Liver (tissue), 9 donors: ENCODE measurements around the gene VLDLR. TPM values are rescaled to one million over a fixed set of nuclear protein-coding genes. Genes with fewer than 3 reads are reported as not detected.

Source experiments
- DNase-seq: peaks from one replicate; pipeline ENCODE4 v3.0.0-alpha.2; 2017; ENCODE audit warnings: low spot score
- H3K27ac ChIP-seq, 2 donors: one replicate each; pipeline ENCODE4 v1.7.0; 2013; ENCODE audit warnings: inconsistent platforms in 2 of 2, low read length in 2 of 2, control low read depth in 1 of 2, low read depth in 1 of 2, mild to moderate bottlenecking in 1 of 2
- H3K27me3 ChIP-seq, 4 donors: one replicate each; pipeline versions ENCODE4 v1.6.1 to v1.7.0; 2013; ENCODE audit warnings: low read length in 3 of 4, inconsistent platforms in 1 of 4, mild to moderate bottlenecking in 1 of 4, moderate library complexity in 1 of 4; ENCODE audit not compliant: control insufficient read depth in 4 of 4, insufficient read depth in 4 of 4
- H3K36me3 ChIP-seq, 4 donors: one replicate each; pipeline versions ENCODE4 v1.6.1 to v1.7.0; 2013; ENCODE audit warnings: low read length in 3 of 4, mild to moderate bottlenecking in 3 of 4, low read depth in 1 of 4, moderate library complexity in 1 of 4; ENCODE audit not compliant: control insufficient read depth in 4 of 4, insufficient read depth in 3 of 4
- H3K4me1 ChIP-seq, 4 donors: one replicate each; pipeline versions ENCODE4 v1.6.1 to v1.7.0; 2013; ENCODE audit warnings: low read length in 3 of 4, mild to moderate bottlenecking in 3 of 4, moderate library complexity in 1 of 4; ENCODE audit not compliant: control insufficient read depth in 4 of 4, insufficient read depth in 4 of 4
- H3K4me3 ChIP-seq, 3 donors: one replicate each; pipeline versions ENCODE4 v1.6.1 to v1.7.0; 2013; ENCODE audit warnings: low read length in 3 of 3, control low read depth in 1 of 3, low read depth in 1 of 3, mild to moderate bottlenecking in 1 of 3
- H3K9ac ChIP-seq, 2 donors: one replicate each; pipeline ENCODE4 v1.7.0; 2013; ENCODE audit warnings: low read length in 2 of 2, mild to moderate bottlenecking in 2 of 2, moderate library complexity in 2 of 2, control low read depth in 1 of 2, low read depth in 1 of 2
- H3K9me3 ChIP-seq, 4 donors: one replicate each; pipeline versions ENCODE4 v1.6.1 to v1.7.0; 2013; ENCODE audit warnings: low read length in 3 of 4; ENCODE audit not compliant: control insufficient read depth in 4 of 4
- CTCF ChIP-seq: fragments of 150-350 bp; IDR thresholded peaks from 2 replicates; pipeline ENCODE4 v1.5.1; 2017; ENCODE audit warnings: improper control_type of control experiment, low read depth, low read length; ENCODE audit not compliant: missing input control
- EGR1 ChIP-seq, 2 donors: IDR thresholded peaks; 2 replicates each; pipeline ENCODE4 v1.6.1; 2016 to 2018; ENCODE audit warnings: antibody characterized with exemption in 2 of 2, low read depth in 2 of 2
- FOXA1 ChIP-seq: IDR thresholded peaks from 2 replicates; pipeline ENCODE4 v1.6.1; 2016; ENCODE audit warnings: antibody characterized with exemption
- FOXA2 ChIP-seq: IDR thresholded peaks from 2 replicates; pipeline ENCODE4 v1.6.1; 2016; ENCODE audit warnings: antibody characterized with exemption
- HNF4A ChIP-seq, 2 donors: conservative IDR thresholded peaks; 2 replicates each; pipeline ENCODE4 v1.6.1; 2016; ENCODE audit warnings: antibody characterized with exemption in 2 of 2, mild to moderate bottlenecking in 2 of 2
- HNF4G ChIP-seq: IDR thresholded peaks from 2 replicates; pipeline ENCODE4 v1.6.1; 2016; ENCODE audit warnings: antibody characterized with exemption
- JUND ChIP-seq, 2 donors: IDR thresholded peaks; 2 replicates each; pipeline ENCODE4 v1.6.1; 2016; ENCODE audit warnings: antibody characterized with exemption in 2 of 2
- MAX ChIP-seq: IDR thresholded peaks from 2 replicates; pipeline ENCODE4 v1.6.1; 2016; ENCODE audit warnings: antibody characterized with exemption
- NR2F2 ChIP-seq: IDR thresholded peaks from 2 replicates; pipeline ENCODE4 v1.6.1; 2016; ENCODE audit warnings: antibody characterized with exemption
- RAD21 ChIP-seq, 2 donors: IDR thresholded peaks; 2 replicates each; pipeline ENCODE4 v1.6.1; 2016; ENCODE audit warnings: antibody characterized with exemption in 2 of 2, mild to moderate bottlenecking in 2 of 2
- REST ChIP-seq: IDR thresholded peaks from 2 replicates; pipeline ENCODE4 v1.6.1; 2016; ENCODE audit warnings: antibody characterized with exemption, mild to moderate bottlenecking
- RXRA ChIP-seq, 2 donors: IDR thresholded peaks; 2 replicates each; pipeline ENCODE4 v1.6.1; 2017 to 2018; ENCODE audit warnings: antibody characterized with exemption in 2 of 2, mild to moderate bottlenecking in 1 of 2
- SP1 ChIP-seq: IDR thresholded peaks from 2 replicates; pipeline ENCODE4 v1.6.1; 2018; ENCODE audit warnings: antibody characterized with exemption, mild to moderate bottlenecking
- TAF1 ChIP-seq: conservative IDR thresholded peaks from 2 replicates; pipeline ENCODE4 v1.6.1; 2016; ENCODE audit warnings: antibody characterized with exemption, mild to moderate bottlenecking
- YY1 ChIP-seq: IDR thresholded peaks from 2 replicates; pipeline ENCODE4 v1.6.1; 2016; ENCODE audit warnings: antibody characterized with exemption, mild to moderate bottlenecking
- whole genome bisulfite sequencing: extraction: QIAGEN DNeasy Blood & Tissue Kit; methylation state at CpG from one replicate; pipeline ENCODE4 v1.1.7; 2013; 5-methylcytosine and 5-hydroxymethylcytosine counted together
- polyA plus RNA-seq, 2 donors: library from polyadenylated mRNA; stranded (reverse) in 1 of 2; unstranded in 1 of 2; fragments of 200-250 nt in 1 of 2; fragments of >200 nt in 1 of 2; fragmentation: Nextera tagmentation in 1 of 2; extraction: Ambion mirVana in 1 of 2; gene quantifications; one replicate each; pipeline versions ENCODE4 v1.2.1 to v1.2.3, GENCODE V29; 2013 to 2015
- total RNA-seq, 2 donors: library from RNA; depleted of rRNA; stranded (reverse); fragments of >200 nt; gene quantifications; one replicate each; pipeline ENCODE4 v1.2.3, GENCODE V29; 2014
- donor health status: healthy.
- donor health status: healthy.
- donor health status: healthy.
- donor health status: healthy.
- donor health status: healthy.

VLDLR gene
- total and polyA plus RNA-seq, 4 donors: 0.44 to 2.8 (median 1.4) TPM

- Histone ChIP-seq H3K27me3 (no peaks in the 10 kb centered on the region), H3K4me1 (peaks cover 0 to 5% (median 0%) of the 10 kb centered on the region in 4 donors), H3K27ac (no peak overlapping the region), H3K9me3 (no peaks in the 10 kb centered on the region), H3K36me3 (no peaks in the 10 kb centered on the region), H3K4me3 (no peak overlapping the region), H3K9ac (no peak overlapping the region)
- 90% methylated on average over 1 of the region's 1 CpG for WGBS
- TF ChIP-seq NR2F2 (no peak), CTCF (no peak), JUND (IDR thresholded peaks at IDR 0.05) (no peak), RAD21 (IDR thresholded peaks at IDR 0.05) (no peak), FOXA2 (no peak), HNF4A (conservative IDR thresholded peaks at IDR 0.05) (no peak)
- no peak for DNase-seq
Measured at GRCh38 chr9:2642068-2642467, 20.5 kb downstream of the VLDLR start.

- Histone ChIP-seq H3K27me3 (no peaks in the 10 kb centered on the region), H3K4me1 (peaks cover 0 to 1% (median 0%) of the 10 kb centered on the region in 4 donors), H3K4me3 (no peak overlapping the region), H3K9me3 (no peaks in the 10 kb centered on the region), H3K9ac (no peak overlapping the region), H3K36me3 (no peaks in the 10 kb centered on the region), H3K27ac (no peak overlapping the region)
- 91% methylated on average over 4 of the region's 4 CpGs for WGBS
- TF ChIP-seq CTCF (no peak), FOXA1 (no peak), RXRA (IDR thresholded peaks at IDR 0.05) (no peak), TAF1 (no peak), MAX (no peak), HNF4G (no peak), RAD21 (IDR thresholded peaks at IDR 0.05) (no peak), HNF4A (conservative IDR thresholded peaks at IDR 0.05) (no peak), REST (no peak), EGR1 (IDR thresholded peaks at IDR 0.05; ENCODE audit: low read depth in 2 of 2) (no peak), YY1 (no peak), SP1 (no peak), JUND (IDR thresholded peaks at IDR 0.05) (no peak), FOXA2 (no peak)
- no peak for DNase-seq
Measured at GRCh38 chr9:2645569-2645968, 24.0 kb downstream of the VLDLR start.
